ENCODE data around the gene PRPH2.
"Not testable (repeated sequence)": the region's sequence is repeated elsewhere in the genome, so short reads cannot be mapped to it uniquely, and the experiment has no call there.

Gene PRPH2

GRCh38 chr6:42742116-42742894, 19.9 kb upstream of the PRPH2 start:
- no peak for DNase-seq

GRCh38 chr6:42740725-42741124, 18.3 kb upstream of the PRPH2 start:
- no peak for DNase-seq

- DNase-seq = no peak
Observed at GRCh38 chr6:42735976-42736375, 13.6 kb upstream of the PRPH2 start.

- DNase-seq = not testable (repeated sequence)
Observed at GRCh38 chr6:42733867-42734481, 11.6 kb upstream of the PRPH2 start.

- DNase-seq = no peak
Observed at GRCh38 chr6:42729731-42730130, 7.3 kb upstream of the PRPH2 start.

GRCh38 chr6:42727627-42728026, 5.2 kb upstream of the PRPH2 start:
- no peak for DNase-seq

GRCh38 chr6:42727087-42727611, 4.8 kb upstream of the PRPH2 start:
- no peak for DNase-seq

- DNase-seq = peak; percentile 84
Observed at GRCh38 chr6:42726485-42727086, 4.2 kb upstream of the PRPH2 start.

GRCh38 chr6:42726026-42726425, 3.6 kb upstream of the PRPH2 start:
- DNase-seq = no peak

- no peak for DNase-seq
Observed at GRCh38 chr6:42724825-42725224, 2.4 kb upstream of the PRPH2 start.

GRCh38 chr6:42720739-42721138, 1.7 kb downstream of the PRPH2 start:
- DNase-seq = no peak

GRCh38 chr6:42715871-42716270, 6.5 kb downstream of the PRPH2 start:
- no peak for DNase-seq

GRCh38 chr6:42714098-42714761, 8.2 kb downstream of the PRPH2 start:
- DNase-seq = no peak

GRCh38 chr6:42711930-42712329, 10.5 kb downstream of the PRPH2 start:
- no peak for DNase-seq

- DNase-seq = no peak
Observed at GRCh38 chr6:42710316-42710715, 12.1 kb downstream of the PRPH2 start.

GRCh38 chr6:42709871-42710270, 12.5 kb downstream of the PRPH2 start:
- DNase-seq = no peak

- no peak for DNase-seq
Observed at GRCh38 chr6:42708096-42708495, 14.3 kb downstream of the PRPH2 start.

- no peak for DNase-seq
Observed at GRCh38 chr6:42707595-42707994, 14.8 kb downstream of the PRPH2 start.

GRCh38 chr6:42704937-42705374, 17.4 kb downstream of the PRPH2 start:
- DNase-seq = no peak

- no peak for DNase-seq
Observed at GRCh38 chr6:42704251-42704936, 18.0 kb downstream of the PRPH2 start.

GRCh38 chr6:42702786-42703185, 19.6 kb downstream of the PRPH2 start:
- DNase-seq = not testable (repeated sequence)

- no peak for DNase-seq
Observed at GRCh38 chr6:42702200-42702599, 20.2 kb downstream of the PRPH2 start.

GRCh38 chr6:42698217-42698616, 24.2 kb downstream of the PRPH2 start:
- no peak for DNase-seq
